Measurements from ENCODE around the gene SBK1. TPM values are rescaled to one million over a fixed set of nuclear protein-coding genes. Genes with fewer than 3 reads are reported as not detected.

SBK1 gene
- total RNA-seq, 1 experiment from 2014 or later = 19.2 TPM

DNA sequence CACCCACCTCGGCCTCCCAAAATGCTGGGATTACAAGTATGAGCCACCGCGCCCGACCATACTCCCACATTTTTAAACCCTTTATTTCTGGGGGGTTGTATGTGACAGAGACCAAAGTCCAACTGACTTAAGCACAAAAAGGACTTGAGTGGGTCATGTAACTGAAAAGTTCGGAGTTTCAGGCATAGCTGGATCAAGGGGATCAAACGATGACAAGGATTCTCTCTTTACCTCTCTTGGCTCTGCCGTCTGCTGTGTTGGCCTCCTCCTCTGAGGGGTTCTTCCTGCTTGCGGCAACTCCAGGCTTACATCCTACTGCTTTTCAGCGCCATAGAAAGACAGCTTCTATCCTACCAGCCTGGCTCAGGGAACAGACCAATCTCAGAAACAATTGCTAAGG, 9.2 kb upstream of the SBK1 start:
- Histone ChIP-seq H3K4me2 (ENCODE audit: low read length) (no peak overlapping the region), H3K27ac (ENCODE audit: low read depth, low read length) (no peak overlapping the region), H2AFZ (ENCODE audit: low read depth, low read length, poor library complexity, severe bottlenecking) (no peak overlapping the region), H3K9ac (ENCODE audit: low read length) (no peak overlapping the region), H3K4me3 (replicated peaks in 1 of 2; ENCODE audit: low read depth in 1 of 2, low read length in 2 of 2) (no peak overlapping the region), H3K9me2 (ENCODE audit: insufficient read depth) (no peaks in the 10 kb centered on the region), H3K79me2 (ENCODE audit: insufficient read depth, low read length) (no peaks in the 10 kb centered on the region), H3K27me3 (ENCODE audit: insufficient read depth, low read length) (no peaks in the 10 kb centered on the region), H3K4me1 (ENCODE audit: control insufficient read depth in 1 of 2, insufficient read depth in 2 of 2, low read length in 2 of 2) (no peaks in the 10 kb centered on the region), H4K20me1 (ENCODE audit: insufficient read depth) (no peaks in the 10 kb centered on the region), H3K36me3 (ENCODE audit: control insufficient read depth in 1 of 2, insufficient read depth in 2 of 2, low read length in 2 of 2) (no peaks in the 10 kb centered on the region), H3K9me3 (ENCODE audit: control insufficient read depth in 1 of 2, insufficient read depth in 1 of 2, low read depth in 1 of 2, low read length in 2 of 2) (no peaks in the 10 kb centered on the region)
- no peak for ATAC-seq
- ChIA-PET CTCF (no interaction called here), RAD21 (ENCODE audit: low non-redundant PET in 1 of 2, low total read pairs in 2 of 2, uncharacterized antibody in 2 of 2, unreplicated experiment in 2 of 2) (no interaction called here), POLR2A (no interaction called here)
- no peak for TF ChIP-seq RAD21 (IDR thresholded peaks at IDR 0.05; ENCODE audit: low read depth)
- no peak for TF ChIP-seq ZFX (IDR thresholded peaks at IDR 0.05)
- no peak for TF ChIP-seq MAX (IDR thresholded peaks at IDR 0.05)
- TF ChIP-seq EZH2phosphoT487 (IDR thresholded peaks at IDR 0.05; ENCODE audit: borderline replicate concordance) = no peak
- TF ChIP-seq EGR1 (IDR thresholded peaks at IDR 0.05; ENCODE audit: low read depth) = no peak
- TF ChIP-seq, protein P1, sequence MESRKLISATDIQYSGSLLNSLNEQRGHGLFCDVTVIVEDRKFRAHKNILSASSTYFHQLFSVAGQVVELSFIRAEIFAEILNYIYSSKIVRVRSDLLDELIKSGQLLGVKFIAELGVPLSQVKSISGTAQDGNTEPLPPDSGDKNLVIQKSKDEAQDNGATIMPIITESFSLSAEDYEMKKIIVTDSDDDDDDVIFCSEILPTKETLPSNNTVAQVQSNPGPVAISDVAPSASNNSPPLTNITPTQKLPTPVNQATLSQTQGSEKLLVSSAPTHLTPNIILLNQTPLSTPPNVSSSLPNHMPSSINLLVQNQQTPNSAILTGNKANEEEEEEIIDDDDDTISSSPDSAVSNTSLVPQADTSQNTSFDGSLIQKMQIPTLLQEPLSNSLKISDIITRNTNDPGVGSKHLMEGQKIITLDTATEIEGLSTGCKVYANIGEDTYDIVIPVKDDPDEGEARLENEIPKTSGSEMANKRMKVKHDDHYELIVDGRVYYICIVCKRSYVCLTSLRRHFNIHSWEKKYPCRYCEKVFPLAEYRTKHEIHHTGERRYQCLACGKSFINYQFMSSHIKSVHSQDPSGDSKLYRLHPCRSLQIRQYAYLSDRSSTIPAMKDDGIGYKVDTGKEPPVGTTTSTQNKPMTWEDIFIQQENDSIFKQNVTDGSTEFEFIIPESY (IDR thresholded peaks at IDR 0.05; ENCODE audit: extremely low read depth, insufficient replicate concordance, low read length) = no peak
- TF ChIP-seq ATF3 (IDR thresholded peaks at IDR 0.05) = no peak
- no peak for TF ChIP-seq REST (IDR thresholded peaks at IDR 0.05; ENCODE audit: low read depth)
- no peak for DNase-seq (ENCODE audit: low read depth, low spot score)
- no TSS peak for BruUV-seq (replicated peaks)
- intact Hi-C loops (cut with micrococcal nuclease) = no loop called here

Data from HCT116 (cell line).